ENCODE measurements around the gene PRICKLE4.

Gene PRICKLE4

DNA sequence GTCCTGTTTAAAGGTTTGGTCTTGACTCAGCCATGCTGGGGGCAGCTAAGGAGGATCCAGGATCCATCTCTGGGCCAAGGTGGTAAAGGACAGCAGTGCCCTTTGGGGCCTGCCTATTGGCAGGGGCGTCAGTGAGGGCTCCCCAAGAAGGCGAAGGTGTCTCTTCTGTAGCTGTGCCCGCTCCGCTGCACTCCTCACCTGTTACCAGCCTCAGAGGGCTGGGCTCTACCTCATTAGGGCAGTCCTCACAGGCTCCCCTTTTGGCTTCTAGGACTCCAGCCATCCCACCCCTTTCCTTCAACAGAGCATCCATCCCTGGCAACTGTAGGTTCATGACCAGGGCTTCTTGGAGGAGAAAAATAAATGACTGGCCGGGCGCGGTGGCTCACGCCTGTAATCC, 11.2 kb upstream of the PRICKLE4 start:
- DNase-seq (ENCODE audit: extremely low read depth, low read depth), result no peak
- TF ChIP-seq, protein P1, sequence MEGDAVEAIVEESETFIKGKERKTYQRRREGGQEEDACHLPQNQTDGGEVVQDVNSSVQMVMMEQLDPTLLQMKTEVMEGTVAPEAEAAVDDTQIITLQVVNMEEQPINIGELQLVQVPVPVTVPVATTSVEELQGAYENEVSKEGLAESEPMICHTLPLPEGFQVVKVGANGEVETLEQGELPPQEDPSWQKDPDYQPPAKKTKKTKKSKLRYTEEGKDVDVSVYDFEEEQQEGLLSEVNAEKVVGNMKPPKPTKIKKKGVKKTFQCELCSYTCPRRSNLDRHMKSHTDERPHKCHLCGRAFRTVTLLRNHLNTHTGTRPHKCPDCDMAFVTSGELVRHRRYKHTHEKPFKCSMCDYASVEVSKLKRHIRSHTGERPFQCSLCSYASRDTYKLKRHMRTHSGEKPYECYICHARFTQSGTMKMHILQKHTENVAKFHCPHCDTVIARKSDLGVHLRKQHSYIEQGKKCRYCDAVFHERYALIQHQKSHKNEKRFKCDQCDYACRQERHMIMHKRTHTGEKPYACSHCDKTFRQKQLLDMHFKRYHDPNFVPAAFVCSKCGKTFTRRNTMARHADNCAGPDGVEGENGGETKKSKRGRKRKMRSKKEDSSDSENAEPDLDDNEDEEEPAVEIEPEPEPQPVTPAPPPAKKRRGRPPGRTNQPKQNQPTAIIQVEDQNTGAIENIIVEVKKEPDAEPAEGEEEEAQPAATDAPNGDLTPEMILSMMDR (IDR thresholded peaks at IDR 0.05; ENCODE audit: low read depth, low read length), result no peak

DNA sequence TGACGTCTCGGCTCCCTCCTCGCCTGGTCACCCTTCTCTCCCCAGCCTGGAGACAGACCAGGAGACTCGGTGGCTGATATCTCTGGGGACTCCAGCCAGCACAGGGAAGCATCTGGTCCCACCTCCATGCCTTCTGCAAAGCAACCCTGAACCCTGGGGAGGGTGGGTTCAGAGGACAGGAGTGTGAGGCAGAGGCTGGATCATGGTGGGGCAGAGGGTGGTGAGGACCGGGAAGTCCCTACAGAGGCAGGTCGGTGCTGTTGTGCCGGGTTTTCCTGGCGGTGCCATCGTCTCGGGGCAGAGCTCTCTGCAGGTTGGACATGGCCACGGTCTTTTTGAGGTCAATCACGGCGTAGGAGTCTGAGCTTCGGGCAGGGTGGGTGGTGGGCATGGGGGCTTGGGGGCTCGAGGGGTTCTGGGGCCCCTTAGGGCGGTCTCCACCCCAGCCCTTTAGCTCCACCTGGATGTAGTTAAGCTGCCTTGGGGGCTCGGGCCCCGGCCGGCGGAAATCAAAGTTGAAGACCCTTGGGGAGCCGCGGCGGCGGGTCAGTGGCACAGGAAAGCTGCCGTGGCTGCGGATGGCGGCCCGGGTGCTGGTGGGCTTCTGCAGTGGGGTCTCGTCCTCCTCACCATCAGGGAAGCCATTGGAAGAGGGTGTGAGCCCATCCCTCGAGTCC, 10.1 kb upstream of the PRICKLE4 start:
- TF ChIP-seq, protein P1 (IDR thresholded peaks at IDR 0.05; ENCODE audit: low read depth, low read length), result no peak

DNA sequence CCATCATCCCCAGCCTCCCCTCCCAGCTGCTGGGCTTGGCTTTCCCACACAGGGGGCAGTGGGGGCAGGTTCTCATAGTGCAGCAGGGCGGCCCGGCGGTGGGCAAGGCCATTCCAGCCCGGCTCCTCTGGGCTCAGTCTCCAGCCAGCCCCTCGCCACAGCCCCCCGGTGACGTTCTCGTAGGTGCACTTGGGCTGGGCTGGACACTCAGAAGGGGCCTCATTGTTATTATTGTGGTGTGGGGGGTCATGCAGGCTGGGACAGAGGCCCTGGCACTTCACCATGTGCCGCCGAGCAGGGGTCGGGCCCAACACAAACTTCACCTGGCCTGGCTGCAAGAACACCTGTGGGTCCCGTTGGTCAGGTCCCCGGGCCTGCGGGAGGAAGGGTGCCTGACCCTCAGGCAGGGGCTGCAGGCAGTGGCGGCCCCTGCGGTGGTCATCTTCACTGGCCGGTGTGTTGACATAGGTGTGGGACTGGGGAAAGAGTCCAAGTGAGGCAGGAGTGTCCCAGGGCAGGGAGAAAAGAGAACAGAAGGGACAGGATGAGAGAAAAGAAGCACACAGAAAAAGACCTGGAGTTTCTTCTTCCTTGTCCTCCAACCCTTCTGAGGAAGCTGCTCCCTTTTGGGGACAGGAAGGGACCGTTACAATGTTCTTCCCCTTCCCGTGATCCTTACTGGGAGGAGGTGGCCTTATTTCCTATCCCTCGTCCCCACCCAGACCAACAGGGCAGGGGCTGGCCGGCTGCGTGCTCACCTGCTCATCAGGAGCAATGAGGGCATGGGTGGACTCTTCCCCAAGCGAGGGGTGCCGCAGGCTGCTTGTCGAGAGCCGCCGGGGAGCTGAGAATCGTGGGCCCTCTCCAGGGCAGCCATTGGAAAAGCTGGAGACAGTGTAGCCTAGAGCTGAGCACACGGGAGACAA, 9.3 kb upstream of the PRICKLE4 start:
- DNase-seq (ENCODE audit: extremely low read depth, low read depth), result no peak
- TF ChIP-seq, protein P1 (IDR thresholded peaks at IDR 0.05; ENCODE audit: low read depth, low read length), result no peak

More for the DNA sequence above, 10.1 kb upstream of the PRICKLE4 start:
- DNase-seq (ENCODE audit: extremely low read depth, low read depth), result no peak

DNA sequence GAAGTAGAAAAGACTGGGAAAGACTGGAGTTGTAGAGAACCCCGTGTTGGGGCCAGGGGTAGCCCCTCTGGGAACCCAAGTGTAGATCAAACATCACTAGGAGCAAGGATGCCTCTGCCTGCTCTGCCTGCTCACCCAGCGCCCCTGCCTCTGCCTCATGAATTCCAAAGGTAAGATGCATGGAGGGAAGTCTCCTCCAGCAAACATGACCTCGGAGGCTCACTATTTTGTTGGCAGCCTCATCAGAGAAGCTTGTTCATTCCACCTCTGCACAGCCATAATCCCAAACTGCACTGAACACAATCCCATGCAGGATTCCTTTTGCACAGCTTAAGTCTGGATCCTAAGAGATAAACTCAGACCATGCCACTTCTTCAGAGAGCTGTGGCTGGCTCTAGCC, 5.7 kb upstream of the PRICKLE4 start:
- DNase-seq (ENCODE audit: extremely low read depth, low read depth), result no peak
- TF ChIP-seq, protein P1 (IDR thresholded peaks at IDR 0.05; ENCODE audit: low read depth, low read length), result no peak

DNA sequence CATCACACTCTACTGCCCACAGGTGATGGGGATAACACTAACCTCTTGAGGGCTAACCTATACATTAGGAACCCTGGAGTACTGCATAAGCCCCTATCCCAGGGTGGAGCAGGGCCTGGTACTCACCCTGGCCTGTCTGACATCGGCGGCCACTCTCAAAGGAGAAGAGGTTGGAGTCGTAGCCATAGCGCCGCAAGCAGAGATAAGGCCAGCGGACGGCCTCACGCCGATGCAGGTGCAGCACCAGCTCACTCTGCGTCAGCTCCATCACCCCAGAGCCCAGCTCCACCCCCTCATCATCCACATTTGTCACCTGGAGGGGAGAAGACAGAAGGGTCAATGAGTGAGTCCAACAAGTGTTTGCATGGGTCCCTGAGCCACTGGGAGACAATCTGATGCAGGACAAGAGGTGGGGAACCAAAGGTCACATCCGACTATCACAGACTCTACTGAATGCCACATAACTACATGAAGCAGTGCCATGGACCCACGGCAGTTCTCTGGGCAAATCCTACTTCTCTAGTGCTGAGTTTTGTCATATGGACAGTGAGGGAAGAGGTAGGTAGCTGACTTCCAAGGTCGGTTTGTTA, 5.2 kb upstream of the PRICKLE4 start:
- TF ChIP-seq, protein P1 (IDR thresholded peaks at IDR 0.05; ENCODE audit: low read depth, low read length), result no peak
- no peak for DNase-seq (ENCODE audit: extremely low read depth, low read depth)

DNA sequence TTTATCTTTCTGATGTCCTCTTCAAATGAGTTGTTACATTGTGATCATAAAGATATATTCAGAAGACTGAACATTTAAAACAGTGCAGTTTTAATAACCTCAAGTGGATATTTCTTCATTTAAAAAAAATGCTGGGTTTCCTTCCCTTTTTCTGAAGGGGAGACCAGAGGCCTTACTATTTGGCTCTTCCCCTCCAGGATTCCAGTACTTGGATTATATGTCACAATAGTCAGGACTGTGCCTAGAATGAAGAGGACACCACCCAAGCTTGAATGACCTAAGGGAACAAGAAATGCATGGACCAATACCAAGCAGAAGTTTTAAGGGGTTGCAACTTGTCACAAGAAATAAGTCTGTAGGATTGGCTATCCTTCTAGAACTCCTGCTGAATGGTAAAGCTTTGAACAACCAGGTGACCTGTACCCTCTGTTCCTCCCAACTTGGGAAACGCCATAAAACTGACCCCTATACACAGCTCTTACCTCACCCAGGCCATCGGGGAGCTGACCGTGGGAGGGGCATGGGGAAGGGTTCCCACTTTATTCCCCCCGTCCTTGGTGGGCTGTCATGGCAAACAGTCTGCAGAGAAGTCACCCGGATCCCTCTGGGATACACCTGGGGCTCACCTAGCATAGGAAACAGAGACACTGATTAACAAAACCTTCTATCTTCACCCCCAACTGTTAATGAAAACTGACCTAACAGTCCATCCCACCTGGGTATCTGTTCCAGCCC, 2.9 kb upstream of the PRICKLE4 start:
- DNase-seq (ENCODE audit: extremely low read depth, low read depth), result no peak
- TF ChIP-seq, protein P1 (IDR thresholded peaks at IDR 0.05; ENCODE audit: low read depth, low read length), result no peak
